Mucosa of stomach (tissue), 1 donor: ENCODE data around the gene ST8SIA2.

Experiments used
- H3K27me3 ChIP-seq: one replicate; pipeline ENCODE4 v1.7.0; 2013; ENCODE audit warnings: mild to moderate bottlenecking, low read length; ENCODE audit not compliant: control insufficient read depth, insufficient read depth
- H3K36me3 ChIP-seq: one replicate; pipeline ENCODE4 v1.7.0; 2013; ENCODE audit warnings: low read length; ENCODE audit not compliant: control insufficient read depth, insufficient read depth
- H3K4me1 ChIP-seq: one replicate; pipeline ENCODE4 v1.7.0; 2013; ENCODE audit warnings: mild to moderate bottlenecking, low read length; ENCODE audit not compliant: control insufficient read depth, insufficient read depth
- H3K4me3 ChIP-seq: one replicate; pipeline ENCODE4 v1.7.0; 2013; ENCODE audit warnings: low read length
- H3K9ac ChIP-seq: one replicate; pipeline ENCODE4 v1.7.0; 2013; ENCODE audit warnings: mild to moderate bottlenecking, low read length, moderate library complexity
- H3K9me3 ChIP-seq: one replicate; pipeline ENCODE4 v1.7.0; 2013; ENCODE audit warnings: mild to moderate bottlenecking, low read length, moderate library complexity; ENCODE audit not compliant: control insufficient read depth
- donor health status: Pancreatic carcinoma.

Gene ST8SIA2

GRCh38 chr15:92417716-92418115 lies 24.0 kb downstream of the ST8SIA2 start:
- Histone ChIP-seq H3K4me1 (no peaks in the 10 kb centered on the region), H3K4me3 (no peak overlapping the region), H3K9me3 (no peaks in the 10 kb centered on the region), H3K9ac (no peak overlapping the region), H3K36me3 (no peaks in the 10 kb centered on the region), H3K27me3 (peaks cover 13% of the 10 kb centered on the region)

- Histone ChIP-seq H3K9me3 (no peaks in the 10 kb centered on the region), H3K4me1 (no peaks in the 10 kb centered on the region), H3K36me3 (no peaks in the 10 kb centered on the region), H3K27me3 (peaks cover 13% of the 10 kb centered on the region), H3K9ac (no peak overlapping the region), H3K4me3 (no peak overlapping the region)
These were observed 25.2 kb downstream of the ST8SIA2 start for GRCh38 chr15:92418864-92419263.

DNA sequence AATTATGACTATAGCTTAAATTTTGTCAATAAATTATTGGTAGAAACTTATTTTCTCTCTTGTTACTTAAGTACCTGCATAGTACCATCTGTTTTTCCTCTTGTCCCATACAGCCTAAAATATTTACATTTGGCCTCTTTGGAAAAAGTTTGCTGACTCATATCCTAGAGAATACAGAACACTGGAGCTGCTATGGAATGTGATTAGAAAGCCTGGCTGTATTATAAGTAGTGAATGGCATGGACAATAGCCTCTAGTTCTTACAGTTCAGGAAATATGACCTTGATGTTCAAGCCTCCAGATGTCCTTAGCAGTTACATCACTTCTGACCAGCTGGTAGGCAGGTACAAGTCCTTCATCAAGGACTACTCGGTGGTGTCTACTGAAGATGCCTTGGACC lies 28.3 kb downstream of the ST8SIA2 start:
- Histone ChIP-seq H3K36me3 (no peaks in the 10 kb centered on the region), H3K9me3 (no peaks in the 10 kb centered on the region), H3K9ac (no peak overlapping the region)

GRCh38 chr15:92425578-92426225 lies 32.0 kb downstream of the ST8SIA2 start:
- Histone ChIP-seq H3K27me3 (no peaks in the 10 kb centered on the region), H3K9ac (no peak overlapping the region), H3K9me3 (no peaks in the 10 kb centered on the region), H3K4me3 (no peak overlapping the region), H3K4me1 (no peaks in the 10 kb centered on the region), H3K36me3 (no peaks in the 10 kb centered on the region)

More for the DNA sequence above, 28.3 kb downstream of the ST8SIA2 start:
- no peaks in the 10 kb centered on the region for H3K4me1 ChIP-seq
- peaks cover 3% of the 10 kb centered on the region for H3K27me3 ChIP-seq
- no peak overlapping the region for H3K4me3 ChIP-seq

GRCh38 chr15:92429378-92430068 lies 35.8 kb downstream of the ST8SIA2 start:
- H3K4me3 ChIP-seq, result no peak overlapping the region
- H3K36me3 ChIP-seq, result no peaks in the 10 kb centered on the region
- H3K4me1 ChIP-seq, result no peaks in the 10 kb centered on the region
- H3K9me3 ChIP-seq, result no peaks in the 10 kb centered on the region
- H3K27me3 ChIP-seq, result peaks cover 3% of the 10 kb centered on the region
- H3K9ac ChIP-seq, result no peak overlapping the region

GRCh38 chr15:92430069-92430440 lies 36.4 kb downstream of the ST8SIA2 start:
- H3K4me3 ChIP-seq, result no peak overlapping the region
- H3K27me3 ChIP-seq, result peaks cover 3% of the 10 kb centered on the region
- no peaks in the 10 kb centered on the region for H3K36me3 ChIP-seq
- H3K9ac ChIP-seq, result no peak overlapping the region
- no peaks in the 10 kb centered on the region for H3K4me1 ChIP-seq
- no peaks in the 10 kb centered on the region for H3K9me3 ChIP-seq

DNA sequence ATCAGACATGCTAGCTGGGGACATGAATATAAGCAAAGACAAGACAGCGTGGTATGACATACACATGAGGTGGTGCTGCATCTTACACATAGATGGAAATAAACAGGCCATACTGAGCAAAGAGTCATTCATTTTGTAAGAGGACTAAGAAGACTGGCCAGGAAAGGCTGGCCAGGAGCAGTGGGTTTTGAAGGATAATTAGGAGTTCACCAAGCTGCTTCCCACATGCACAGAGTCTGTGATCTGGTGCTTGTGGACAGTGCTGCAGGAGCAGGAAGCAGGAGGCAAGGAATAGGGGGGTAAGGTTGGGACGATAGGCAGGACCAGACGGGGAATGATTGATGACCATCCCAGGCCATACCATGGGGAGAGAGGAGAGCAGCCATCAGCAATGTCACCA lies 41.5 kb downstream of the ST8SIA2 start:
- no peaks in the 10 kb centered on the region for H3K4me1 ChIP-seq
- no peak overlapping the region for H3K9ac ChIP-seq
- peaks cover 3% of the 10 kb centered on the region for H3K27me3 ChIP-seq
- H3K9me3 ChIP-seq, result no peaks in the 10 kb centered on the region
- H3K36me3 ChIP-seq, result no peaks in the 10 kb centered on the region
- no peak overlapping the region for H3K4me3 ChIP-seq

- H3K9ac ChIP-seq, result no peak overlapping the region
- no peaks in the 10 kb centered on the region for H3K9me3 ChIP-seq
- H3K4me1 ChIP-seq, result no peaks in the 10 kb centered on the region
- H3K4me3 ChIP-seq, result no peak overlapping the region
- no peaks in the 10 kb centered on the region for H3K36me3 ChIP-seq
- H3K27me3 ChIP-seq, result no peaks in the 10 kb centered on the region
These were observed 44.8 kb downstream of the ST8SIA2 start for GRCh38 chr15:92438471-92438870.

- Histone ChIP-seq H3K27me3 (no peaks in the 10 kb centered on the region), H3K4me3 (no peak overlapping the region), H3K4me1 (no peaks in the 10 kb centered on the region), H3K9me3 (no peaks in the 10 kb centered on the region), H3K9ac (no peak overlapping the region), H3K36me3 (no peaks in the 10 kb centered on the region)
These were observed 49.7 kb downstream of the ST8SIA2 start for GRCh38 chr15:92443381-92443780.

GRCh38 chr15:92444631-92445030 lies 51.0 kb downstream of the ST8SIA2 start:
- Histone ChIP-seq H3K9ac (no peak overlapping the region), H3K36me3 (no peaks in the 10 kb centered on the region), H3K27me3 (no peaks in the 10 kb centered on the region), H3K4me1 (no peaks in the 10 kb centered on the region), H3K9me3 (no peaks in the 10 kb centered on the region), H3K4me3 (no peak overlapping the region)

GRCh38 chr15:92448370-92448769 lies 54.7 kb downstream of the ST8SIA2 start:
- Histone ChIP-seq H3K9me3 (no peaks in the 10 kb centered on the region), H3K4me3 (no peak overlapping the region), H3K36me3 (no peaks in the 10 kb centered on the region), H3K4me1 (no peaks in the 10 kb centered on the region), H3K27me3 (no peaks in the 10 kb centered on the region), H3K9ac (no peak overlapping the region)

- no peak overlapping the region for H3K4me3 ChIP-seq
- no peaks in the 10 kb centered on the region for H3K4me1 ChIP-seq
- no peaks in the 10 kb centered on the region for H3K36me3 ChIP-seq
- no peaks in the 10 kb centered on the region for H3K9me3 ChIP-seq
- no peaks in the 10 kb centered on the region for H3K27me3 ChIP-seq
- H3K9ac ChIP-seq, result no peak overlapping the region
These were observed 55.8 kb downstream of the ST8SIA2 start for GRCh38 chr15:92449476-92449875.
